NK-92 treated with Interleukin-12 subunit alpha and Interleukin-12 subunit beta, amount 100 ng/mL, for 24 hours (cell line): ENCODE data around the gene TMEM239.
"Not testable (repeated sequence)": the region's sequence is repeated elsewhere in the genome, so short reads cannot be mapped to it uniquely, and the experiment has no call there.

Experiments used
- DNase-seq: peaks from one replicate; lab custom pipeline; 2025; lab: John Stamatoyannopoulos, UW

Gene TMEM239

DNA sequence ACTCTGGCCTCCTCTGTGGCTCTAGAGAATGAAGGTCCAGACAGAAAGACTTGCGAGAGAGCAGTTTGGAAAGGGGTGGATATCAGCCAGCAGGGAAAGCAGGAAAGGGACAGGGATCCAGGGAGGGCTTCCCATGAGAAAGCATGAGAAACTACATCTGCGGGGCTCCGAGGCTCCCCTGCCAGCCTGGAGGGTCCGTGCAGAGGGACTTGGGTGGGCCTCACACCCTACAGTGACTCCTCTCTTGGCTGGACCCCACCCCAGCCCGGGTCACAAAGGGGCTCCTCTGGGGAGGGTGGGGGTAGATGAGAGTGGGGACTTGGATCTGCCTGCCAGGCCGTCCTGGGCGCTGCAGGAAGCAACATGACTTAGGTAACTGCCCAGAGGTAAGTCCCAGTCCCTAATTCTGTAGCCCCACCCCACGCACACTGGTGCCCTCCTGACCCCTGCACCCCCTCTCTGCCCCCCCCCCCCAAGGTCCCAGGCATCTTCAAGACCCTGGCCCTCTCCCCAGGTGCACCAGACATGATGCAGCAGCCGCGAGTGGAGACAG, at the start of gene TMEM239:
TSS of gene TMEM239 (plus strand) at position 335 of the 553 bp plus-strand sequence. CDS start at position 526, 191 bp downstream.
- DNase-seq: no peak

DNA sequence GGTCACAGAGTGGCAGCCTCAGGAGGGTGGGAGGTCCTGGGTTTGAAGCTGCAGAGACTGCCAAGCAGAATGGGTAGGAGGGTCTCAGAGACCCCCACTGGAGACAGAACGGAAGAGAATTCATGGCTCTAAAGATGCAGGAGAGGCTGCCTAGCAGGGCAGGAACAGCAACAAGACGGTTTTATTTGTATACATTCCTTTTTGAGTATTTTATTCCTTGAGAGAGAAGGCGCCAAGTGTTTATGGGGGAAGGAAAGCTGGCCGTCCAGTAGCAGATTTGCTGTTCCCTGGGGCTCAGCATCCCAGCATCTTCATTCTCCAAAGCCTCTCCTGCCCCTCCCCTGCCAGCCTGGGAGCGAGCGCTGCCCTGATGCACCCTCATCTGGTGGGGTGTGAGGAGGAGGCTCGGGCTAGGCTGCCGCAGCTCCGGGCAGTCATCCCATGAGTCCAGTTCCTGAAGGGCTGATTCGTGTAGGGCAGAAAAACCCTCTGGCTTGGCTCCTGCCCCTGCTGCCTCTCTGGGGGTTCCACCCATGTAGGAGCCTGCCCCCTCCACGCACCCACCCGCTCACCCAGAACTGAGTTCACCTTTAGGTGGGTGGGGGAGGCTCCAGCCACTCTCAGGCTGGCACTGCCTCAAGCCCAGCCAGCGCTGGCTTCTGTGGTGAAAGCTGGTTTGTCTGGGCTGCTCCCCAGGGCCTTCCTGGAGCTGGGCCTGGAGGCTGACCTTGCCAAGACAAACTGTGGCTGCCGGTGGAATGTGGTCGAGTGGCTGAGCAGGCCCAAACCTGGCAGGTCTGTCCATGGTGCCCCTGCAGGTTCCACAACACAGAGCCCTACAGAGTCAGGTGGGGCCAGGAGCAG, 48.2 kb upstream of the TMEM239 start:
- DNase-seq: no peak

DNA sequence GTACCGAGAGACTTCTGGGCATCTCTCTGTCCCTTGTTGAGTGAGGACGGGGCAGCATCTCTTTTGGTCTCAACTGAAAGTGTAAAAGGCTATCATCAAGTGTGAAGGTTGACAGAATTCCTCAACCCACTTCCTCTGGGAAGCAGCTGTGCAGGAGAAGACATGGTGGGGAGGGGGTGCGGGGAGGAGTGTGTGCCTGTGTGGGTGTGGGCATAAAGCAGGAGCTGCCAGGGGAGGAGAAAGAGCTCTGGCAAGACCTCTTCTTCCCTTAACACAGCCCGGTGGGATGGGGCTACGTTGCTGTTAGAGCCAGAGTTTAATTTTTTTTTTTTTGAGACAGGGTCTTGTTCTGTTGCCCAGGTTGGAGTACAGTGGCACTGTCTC, 47.5 kb upstream of the TMEM239 start:
- DNase-seq: no peak

DNA sequence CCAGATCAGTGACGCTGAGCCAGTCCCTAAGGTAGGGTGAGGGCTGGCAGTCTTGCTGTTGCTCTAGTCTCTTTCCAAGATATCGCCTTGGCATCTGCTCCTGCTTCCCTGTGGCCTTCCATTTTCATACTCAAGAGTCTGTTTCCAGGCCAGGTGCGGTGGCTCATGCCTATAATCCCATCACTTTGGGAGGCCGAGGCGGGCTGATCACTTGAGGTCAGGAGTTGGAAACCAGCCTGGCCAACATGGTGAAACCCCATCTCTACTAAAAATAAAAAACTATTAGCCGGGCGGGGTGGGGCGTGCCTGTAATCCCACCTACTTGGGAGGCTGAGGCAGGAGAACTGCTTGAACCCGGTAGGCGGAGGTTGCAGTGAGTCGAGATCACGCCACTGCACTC, 46.1 kb upstream of the TMEM239 start:
- not testable (repeated sequence) for DNase-seq

DNA sequence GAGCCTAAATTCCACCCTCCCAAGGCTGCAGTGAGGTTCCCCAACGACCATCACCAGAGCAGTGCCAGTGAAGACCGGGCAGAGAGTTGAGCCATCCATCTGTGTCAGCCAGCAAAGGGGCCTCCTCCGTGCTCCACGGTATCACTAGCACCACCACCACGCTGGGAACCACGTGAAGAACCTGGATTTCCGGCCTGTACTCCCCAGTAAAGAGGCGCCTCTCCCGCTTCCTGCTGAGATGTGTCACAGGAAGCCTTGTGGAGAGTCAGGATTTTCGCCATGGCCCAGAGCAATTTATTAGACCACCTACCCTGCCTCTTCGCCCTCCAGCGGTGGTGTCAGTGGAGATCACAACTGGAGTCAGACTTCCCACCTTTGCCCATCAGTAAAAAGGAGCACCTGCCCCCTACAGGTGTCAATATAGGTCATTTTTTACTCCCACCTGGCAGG, 44.5 kb upstream of the TMEM239 start:
- no peak for DNase-seq

DNA sequence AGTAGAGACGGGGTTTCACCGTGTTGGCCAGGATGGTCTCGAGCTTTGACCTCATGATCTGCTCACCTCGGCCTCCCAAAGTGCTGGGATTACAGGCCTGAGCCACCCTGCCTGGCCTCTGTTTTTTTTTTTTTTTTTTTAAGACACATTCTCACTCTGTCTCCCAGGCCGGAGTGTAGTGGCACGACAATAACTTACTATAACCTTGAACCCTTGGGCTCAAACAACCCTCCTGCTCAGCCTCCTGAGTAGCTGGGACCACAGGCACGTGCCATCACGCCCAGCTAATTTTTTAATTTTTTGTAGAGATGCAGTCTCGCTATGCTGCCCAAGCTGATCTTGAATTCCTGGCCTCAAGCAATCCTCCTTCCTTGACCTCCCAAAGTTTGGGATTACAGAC, 42.4 kb upstream of the TMEM239 start:
- DNase-seq: no peak

DNA sequence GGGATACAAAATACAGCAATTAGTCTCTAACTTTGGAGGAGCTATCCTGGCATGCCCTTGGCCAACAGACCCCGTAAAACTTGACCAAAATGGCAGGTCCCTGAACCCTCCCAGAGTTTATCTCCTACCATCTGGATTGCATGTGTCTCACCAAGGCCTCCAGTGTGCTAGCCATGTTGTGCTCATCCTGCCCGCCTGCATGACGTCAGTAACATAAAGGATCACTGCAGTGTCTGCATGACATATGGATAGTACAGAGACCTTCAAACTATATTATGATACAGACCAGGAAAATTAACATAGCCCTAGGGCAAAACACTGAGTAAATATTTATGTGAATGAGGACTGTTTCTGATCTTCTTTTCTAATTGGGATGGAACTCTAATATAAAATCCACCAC, 41.0 kb upstream of the TMEM239 start:
- DNase-seq: no peak

DNA sequence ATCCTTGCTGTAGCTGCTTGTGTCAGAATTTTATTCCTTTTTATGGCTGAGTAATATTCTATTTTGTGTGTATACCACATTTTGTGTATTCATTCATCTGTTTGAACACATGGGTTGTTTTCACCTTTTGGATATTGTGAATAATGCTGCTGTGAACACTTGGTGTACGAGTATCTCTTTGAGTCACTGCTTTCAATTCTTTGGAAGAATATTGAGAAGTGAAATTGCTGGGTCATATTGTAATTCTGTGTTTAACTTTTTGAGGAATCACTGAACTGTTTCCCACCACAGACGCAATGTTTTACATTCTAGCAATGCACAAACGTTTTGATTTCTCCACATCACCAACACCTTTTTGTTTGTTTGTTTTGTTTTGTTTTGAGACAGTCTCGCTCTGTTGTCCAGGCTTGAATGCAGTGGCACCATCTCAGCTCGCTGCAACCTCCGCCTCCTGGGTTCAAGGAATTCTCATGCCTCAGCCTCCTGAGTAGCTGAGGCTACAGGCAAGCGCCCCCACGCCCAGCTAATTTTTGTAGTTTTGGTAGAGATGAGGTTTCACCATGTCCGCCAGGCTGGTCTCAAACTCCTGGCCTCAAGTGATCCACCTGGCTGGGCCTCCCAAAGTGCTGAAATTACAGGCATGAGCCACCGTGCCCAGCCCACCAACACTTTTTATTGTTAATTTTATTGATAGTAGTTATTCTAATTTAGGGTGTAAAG, 37.4 kb upstream of the TMEM239 start:
- no peak for DNase-seq

DNA sequence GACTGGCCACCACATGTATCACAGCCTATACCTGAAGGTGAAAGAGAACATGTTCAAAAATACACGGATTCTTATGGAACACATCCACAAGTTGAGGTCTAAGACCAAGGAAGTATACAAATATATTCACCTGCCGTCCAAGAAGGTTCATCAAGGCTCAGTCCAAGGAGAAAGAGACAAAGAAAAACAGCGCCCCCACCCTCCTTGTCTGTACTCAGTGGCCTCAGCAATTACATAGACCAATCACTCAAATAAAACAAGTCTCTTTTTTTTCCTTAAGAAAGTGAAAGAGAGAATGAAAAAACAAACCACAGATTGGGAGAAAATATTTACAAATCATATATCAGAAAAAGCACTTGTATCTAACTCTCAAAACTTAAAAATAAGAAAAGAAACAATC, 35.2 kb upstream of the TMEM239 start:
- no peak for DNase-seq

DNA sequence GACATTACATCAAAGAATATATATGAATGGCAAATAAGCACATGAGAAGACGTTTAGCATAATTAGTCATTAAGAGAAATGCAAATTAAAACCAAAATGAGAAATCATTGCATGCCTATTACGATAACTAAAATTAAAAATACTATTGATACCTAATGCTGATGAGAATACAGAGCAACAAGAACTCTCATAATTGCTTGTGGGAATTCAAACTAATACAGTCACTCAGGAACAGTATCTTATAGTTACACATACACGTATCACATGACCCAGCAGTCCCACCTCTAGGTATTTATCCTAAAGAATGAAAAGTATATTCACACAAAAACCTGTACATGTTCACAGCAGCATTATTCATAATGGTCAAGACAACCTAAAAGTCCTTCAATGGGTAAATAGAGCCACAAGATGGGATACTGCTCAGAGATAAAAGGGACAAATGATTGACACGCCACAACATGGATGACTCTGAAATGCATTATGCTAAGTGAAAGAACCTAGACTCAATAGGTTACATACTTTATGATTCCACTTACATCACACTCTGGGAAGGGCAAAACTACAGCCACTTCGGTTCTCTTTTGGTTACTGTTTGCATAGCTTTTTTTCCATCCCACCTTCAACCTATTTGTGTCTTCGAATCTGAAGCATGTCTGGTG, 32.1 kb upstream of the TMEM239 start:
- no peak for DNase-seq

DNA sequence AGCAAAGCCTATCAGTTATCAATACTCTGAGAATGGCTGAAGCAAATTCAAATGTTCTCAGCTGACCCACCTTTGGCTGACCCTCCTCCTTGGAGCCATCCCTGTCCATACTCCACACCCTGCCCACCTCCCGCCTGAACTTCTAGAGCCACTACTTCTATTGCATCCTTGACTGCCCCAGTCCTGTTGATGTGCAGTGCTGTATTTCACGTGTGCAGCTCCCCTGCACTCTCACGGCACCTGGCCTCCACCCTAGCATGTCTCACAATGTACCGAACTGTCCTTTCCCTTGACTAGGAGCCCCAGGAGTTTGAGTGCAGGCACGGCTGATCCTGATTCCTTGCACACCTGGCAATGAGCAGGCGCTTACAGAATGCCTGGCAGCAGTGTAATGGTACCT, 22.7 kb upstream of the TMEM239 start:
- no peak for DNase-seq

DNA sequence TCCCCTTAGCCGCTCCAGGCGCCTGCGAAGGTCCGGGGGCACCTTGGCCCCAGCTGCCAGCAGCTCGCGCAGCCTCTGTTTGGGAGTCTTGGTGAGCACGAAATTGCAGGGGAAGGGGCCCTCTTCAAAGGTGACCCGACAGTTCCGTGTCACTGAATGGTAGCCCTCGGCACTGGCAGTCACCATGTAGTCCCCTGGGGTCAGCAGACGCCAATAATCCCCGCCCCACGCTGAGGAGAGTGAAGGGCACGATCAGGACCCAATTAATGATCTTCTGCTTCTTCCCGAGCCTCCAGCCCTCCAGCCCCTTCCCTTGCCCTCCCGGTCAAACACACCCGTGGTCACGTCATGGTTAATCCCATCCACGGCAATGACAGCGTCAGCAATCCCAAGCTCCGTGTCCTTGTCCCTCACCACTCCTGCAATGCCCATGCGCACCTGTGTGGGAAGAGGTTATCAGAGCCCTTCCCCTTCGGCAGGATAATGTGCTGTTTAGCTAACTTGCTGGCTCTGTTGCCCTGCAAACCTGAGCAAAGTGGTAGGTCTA, 21.9 kb upstream of the TMEM239 start:
- DNase-seq: no peak

DNA sequence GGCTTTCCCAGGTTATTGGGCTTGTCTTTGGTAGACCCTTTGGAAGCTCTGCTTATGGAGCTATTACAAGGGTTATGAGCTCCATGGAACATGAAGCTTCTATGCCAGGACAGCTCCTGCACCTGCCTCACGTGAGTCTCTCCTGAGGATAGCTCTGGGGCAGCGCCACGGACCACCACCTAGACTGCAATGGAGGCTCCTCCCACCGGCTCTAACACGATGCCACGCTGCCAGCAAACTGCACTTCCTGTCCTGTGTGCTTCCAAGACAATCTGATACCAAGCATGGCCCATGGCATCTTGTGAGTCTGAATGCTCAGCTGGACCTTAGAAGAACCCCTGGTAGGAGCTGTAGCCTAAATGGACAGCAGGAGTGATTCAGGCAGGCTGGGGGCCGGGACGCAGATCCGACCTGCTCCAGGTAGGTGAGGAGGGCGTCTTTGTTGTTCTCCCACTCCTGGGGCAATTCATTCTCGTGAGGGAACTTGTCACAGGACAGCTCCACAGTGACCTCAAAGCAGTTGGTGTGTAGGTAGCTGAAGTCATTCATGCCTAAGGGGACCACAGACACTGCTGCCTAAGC, 21.2 kb upstream of the TMEM239 start:
- no peak for DNase-seq

DNA sequence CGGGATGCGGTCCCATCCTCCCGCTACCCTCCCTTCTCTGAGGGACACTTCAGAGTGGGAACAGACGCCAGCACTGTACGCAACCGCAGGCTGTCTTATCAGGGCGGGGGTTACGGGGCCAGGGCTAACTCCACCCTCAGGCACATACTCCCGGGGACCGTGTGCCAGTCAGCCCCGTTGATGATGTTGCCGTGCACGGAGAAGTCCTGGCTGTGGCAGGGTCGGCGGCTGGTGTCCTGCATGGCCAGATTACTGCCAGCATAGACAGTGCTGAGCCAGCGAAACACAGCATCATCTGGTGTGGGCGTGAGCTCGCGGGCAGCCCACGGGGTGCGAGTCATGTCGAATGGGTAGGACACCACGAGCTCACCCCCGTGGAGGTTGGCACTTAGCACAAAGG, 20.7 kb upstream of the TMEM239 start:
- DNase-seq: no peak

DNA sequence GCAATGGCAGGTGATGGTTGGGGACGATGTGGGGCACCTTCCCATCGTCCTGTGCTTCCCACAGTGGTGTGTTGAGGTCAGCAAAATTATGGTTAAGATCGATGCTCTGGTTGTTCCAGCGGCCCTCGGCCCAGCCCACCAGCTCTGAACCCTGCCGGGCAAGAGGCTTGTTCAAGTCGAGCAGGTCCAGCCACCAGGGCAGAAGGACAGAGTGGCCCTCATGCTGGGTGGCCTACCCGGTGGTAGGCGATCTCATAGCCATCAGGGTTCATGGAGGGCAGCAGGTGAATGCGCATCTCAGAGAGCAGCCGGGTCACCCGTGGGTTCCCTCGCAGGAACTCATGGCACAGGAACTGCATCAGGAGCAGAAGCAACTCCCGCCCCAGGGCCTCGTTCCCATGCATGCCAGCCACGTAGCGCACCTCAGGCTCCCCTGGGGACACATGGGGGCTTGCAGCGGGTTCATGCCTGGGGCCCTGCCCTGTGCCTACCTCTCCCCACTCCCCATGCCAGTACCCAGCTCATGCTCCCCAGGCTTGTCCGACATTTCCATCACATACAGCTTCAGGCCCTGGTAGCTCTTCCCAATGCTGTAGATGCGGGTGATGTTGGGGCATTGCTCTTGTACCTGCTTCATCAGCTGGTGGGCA, 20.0 kb upstream of the TMEM239 start:
- DNase-seq: no peak

DNA sequence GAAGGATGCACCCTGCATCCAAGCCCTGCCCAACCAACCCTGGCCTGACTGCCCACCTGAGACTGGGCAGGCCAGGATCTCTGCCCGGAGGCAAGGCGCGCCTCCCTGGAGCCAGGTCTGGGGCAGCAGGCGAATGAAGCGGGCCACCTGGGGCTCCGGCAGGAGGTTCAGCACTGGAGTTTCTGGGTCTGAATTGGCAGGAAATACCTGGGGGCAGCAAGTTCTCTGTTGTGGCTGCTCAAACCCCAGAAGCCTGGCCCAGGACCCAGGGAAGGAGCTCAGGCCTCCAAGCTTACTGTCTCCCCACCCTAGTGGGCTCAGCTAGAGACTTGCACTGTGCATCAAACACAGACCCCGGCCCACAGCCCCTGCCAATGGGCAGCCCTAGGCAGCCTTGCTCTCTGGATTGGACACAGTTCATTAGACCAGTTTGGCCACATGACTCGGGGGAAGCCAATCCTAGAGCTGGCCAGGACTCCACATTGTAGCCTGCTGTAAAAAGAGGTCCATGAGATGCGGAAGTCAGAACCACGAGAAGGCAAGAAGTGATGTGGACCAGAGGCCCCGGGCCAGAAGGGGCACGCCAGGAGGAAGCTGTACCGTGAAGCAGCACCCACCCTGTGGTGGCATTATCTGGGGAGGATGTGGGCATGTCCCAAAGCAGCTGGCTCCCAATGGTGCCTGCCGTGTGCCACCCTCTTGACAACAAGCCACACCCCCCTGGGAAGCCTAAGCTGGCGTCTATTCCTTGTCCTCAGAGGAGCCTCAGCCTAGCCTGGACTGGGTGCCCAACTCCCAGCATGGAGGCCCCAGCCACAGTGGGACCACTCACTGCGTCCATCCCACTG, 18.8 kb upstream of the TMEM239 start:
- no peak for DNase-seq

DNA sequence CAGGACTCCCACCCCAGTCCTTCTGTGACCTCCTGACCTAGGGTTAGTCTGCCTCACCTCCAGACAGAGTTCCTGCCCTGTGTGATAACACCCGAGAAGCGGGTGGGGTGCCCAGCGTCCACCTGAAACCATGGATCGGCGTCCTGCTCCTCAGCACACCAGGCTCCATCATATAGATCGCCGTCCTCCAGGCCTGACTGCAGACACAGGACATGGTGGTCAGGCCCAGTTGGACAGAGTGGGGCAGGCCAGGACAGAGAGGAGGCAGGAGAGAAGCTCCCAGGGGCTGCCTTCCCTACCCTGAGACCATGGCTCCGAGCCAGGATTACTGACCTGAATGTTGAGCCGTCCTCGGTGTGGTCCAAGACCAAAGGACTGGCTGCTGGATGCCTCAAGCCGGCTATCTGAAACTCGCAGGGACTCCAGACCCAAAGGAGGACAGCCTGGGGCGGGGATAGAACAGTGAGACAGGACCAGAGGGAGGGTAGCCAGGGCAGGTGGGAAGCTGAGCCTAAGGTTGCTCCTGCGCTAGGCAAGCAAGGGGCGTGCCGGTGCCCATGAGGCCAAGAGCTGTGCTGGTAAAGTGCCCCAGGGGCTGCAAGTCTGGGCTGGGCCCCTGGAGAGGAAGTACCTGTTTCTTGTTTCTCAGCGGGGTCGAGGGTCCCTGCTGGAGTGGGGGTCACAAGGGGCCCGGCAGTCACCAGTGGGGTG, 17.9 kb upstream of the TMEM239 start:
- no peak for DNase-seq

DNA sequence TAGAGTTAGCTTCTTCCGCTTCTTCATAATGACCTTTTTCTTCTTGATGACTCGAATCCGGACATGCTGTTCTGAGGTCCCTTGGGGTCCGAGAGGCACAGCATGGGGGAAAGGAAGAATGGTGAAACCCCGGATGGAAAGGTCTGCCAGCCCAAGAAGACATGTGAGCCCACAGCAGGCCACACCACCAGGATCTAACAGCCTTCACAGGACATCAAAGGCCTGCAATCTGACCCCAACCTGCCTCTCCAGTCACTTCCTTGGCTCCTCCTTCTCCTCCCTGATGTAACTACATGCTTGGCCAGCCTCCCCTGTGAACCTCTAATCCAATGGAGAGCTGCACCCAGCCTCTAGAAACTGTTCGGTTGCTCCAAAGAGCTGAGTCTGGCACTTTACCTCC, 17.4 kb upstream of the TMEM239 start:
- DNase-seq: no peak

DNA sequence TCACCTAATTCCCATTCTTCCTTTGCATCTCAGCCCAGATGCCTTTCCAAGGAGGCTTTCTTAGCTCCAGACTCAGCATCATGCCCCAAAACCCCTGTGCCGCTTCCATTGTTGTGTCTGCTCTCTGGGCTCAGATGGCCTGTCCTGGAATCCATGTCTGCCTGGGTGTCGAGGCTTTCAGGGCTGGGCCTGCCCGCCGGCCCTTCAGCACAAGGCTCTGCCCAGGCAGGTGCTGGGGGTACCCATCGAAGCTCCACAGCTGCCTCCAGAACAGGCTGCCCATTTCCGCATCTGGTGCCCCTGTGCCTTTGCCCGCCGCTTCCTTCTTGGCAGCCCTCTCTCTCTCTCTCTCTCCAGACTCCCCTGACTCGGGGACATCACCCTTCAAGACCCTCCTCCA, 16.9 kb upstream of the TMEM239 start:
- no peak for DNase-seq
